Endodermal cell (in vitro differentiated cells): ENCODE data around the gene IL1B. TPM values are rescaled to one million over a fixed set of nuclear protein-coding genes. Genes with fewer than 3 reads are reported as not detected.
A peak's percentile ranks its signal among the peaks of the same experiment; 100 is the strongest.

Experiments used
- DNase-seq: peaks from one replicate; pipeline ENCODE4 v3.0.0-alpha.2; 2017
- H3K27ac ChIP-seq: 2 replicates; pipeline ENCODE4 v1.5.1; 2013; ENCODE audit warnings: mild to moderate bottlenecking, low read depth, low read length, moderate library complexity
- H3K27me3 ChIP-seq: 2 replicates; pipeline ENCODE4 v1.6.1; 2013; ENCODE audit warnings: mild to moderate bottlenecking, low read length, moderate library complexity; ENCODE audit not compliant: insufficient read depth, control insufficient read depth, poor library complexity, severe bottlenecking
- H3K36me3 ChIP-seq: 2 replicates; pipeline ENCODE4 v1.7.0; 2013; ENCODE audit warnings: mild to moderate bottlenecking, low read length, moderate library complexity; ENCODE audit not compliant: control insufficient read depth, insufficient read depth
- H3K4me1 ChIP-seq: one replicate; pipeline ENCODE4 v1.7.0; 2013; ENCODE audit warnings: low read length; ENCODE audit not compliant: control insufficient read depth, insufficient read depth
- H3K4me3 ChIP-seq: 2 replicates; pipeline ENCODE4 v1.5.1; 2013; ENCODE audit warnings: mild to moderate bottlenecking, low read length, moderate library complexity
- H3K9ac ChIP-seq: 2 replicates; pipeline ENCODE4 v1.6.1; 2013; ENCODE audit warnings: mild to moderate bottlenecking, low read length, moderate library complexity; ENCODE audit not compliant: poor library complexity, severe bottlenecking; ENCODE audit errors: extremely low read depth
- H3K9me3 ChIP-seq: 2 replicates; pipeline ENCODE4 v1.6.1; 2013; ENCODE audit warnings: mild to moderate bottlenecking, low read length, moderate library complexity; ENCODE audit not compliant: control insufficient read depth
- H3K27ac Mint-ChIP-seq: 2 replicates; pipeline ENCODE4 v1.8.0; 2020; ENCODE audit warnings: mixed read lengths
- H3K27me3 Mint-ChIP-seq: 2 replicates; pipeline ENCODE4 v1.8.0; 2021; ENCODE audit warnings: mild to moderate bottlenecking, mixed read lengths; ENCODE audit not compliant: insufficient read depth
- H3K36me3 Mint-ChIP-seq: 2 replicates; pipeline ENCODE4 v1.8.0; 2020; ENCODE audit warnings: low read depth, mixed read lengths
- H3K4me1 Mint-ChIP-seq: 2 replicates; pipeline ENCODE4 v1.8.0; 2020; ENCODE audit warnings: mixed read lengths
- H3K4me3 Mint-ChIP-seq: 2 replicates; pipeline ENCODE4 v1.8.0; 2020; ENCODE audit warnings: mild to moderate bottlenecking, moderate library complexity, mixed read lengths
- H3K9me3 Mint-ChIP-seq: 2 replicates; pipeline ENCODE4 v1.8.0; 2020; ENCODE audit warnings: mild to moderate bottlenecking, mixed read lengths
- WGBS, 2 experiments: methylation state at CpG; one replicate each; pipeline versions ENCODE4 v1.1.5 to v1.1.7; 2013; ENCODE audit warnings: missing lambda C conversion rate in 2 of 2, mixed read lengths in 1 of 2; ENCODE audit not compliant: insufficient coverage in 1 of 2, insufficient read length in 1 of 2; 5-methylcytosine and 5-hydroxymethylcytosine counted together
- total RNA-seq, 2 donors: library from RNA; stranded (reverse); fragmentation: NEBNext Ultra II Directional in 1 of 2; extraction: Animal tissue kit (Norgen Biotek cat#: 25700) in 1 of 2; gene quantifications; 2 replicates in 1 of 2; 3 replicates in 1 of 2; pipeline ENCODE4 v1.2.1, GENCODE V29; 2021
- TF ChIP-seq, protein P1 (sequence below): fragments of 200-600 bp; sonication (generic); conservative IDR thresholded peaks from 2 replicates; pipeline ENCODE4 v1.5.0; 2021; ENCODE audit warnings: antibody characterized with exemption, mild to moderate bottlenecking

Gene IL1B
- total RNA-seq, 2 donors from 2014 or later, result not detected

DNA sequence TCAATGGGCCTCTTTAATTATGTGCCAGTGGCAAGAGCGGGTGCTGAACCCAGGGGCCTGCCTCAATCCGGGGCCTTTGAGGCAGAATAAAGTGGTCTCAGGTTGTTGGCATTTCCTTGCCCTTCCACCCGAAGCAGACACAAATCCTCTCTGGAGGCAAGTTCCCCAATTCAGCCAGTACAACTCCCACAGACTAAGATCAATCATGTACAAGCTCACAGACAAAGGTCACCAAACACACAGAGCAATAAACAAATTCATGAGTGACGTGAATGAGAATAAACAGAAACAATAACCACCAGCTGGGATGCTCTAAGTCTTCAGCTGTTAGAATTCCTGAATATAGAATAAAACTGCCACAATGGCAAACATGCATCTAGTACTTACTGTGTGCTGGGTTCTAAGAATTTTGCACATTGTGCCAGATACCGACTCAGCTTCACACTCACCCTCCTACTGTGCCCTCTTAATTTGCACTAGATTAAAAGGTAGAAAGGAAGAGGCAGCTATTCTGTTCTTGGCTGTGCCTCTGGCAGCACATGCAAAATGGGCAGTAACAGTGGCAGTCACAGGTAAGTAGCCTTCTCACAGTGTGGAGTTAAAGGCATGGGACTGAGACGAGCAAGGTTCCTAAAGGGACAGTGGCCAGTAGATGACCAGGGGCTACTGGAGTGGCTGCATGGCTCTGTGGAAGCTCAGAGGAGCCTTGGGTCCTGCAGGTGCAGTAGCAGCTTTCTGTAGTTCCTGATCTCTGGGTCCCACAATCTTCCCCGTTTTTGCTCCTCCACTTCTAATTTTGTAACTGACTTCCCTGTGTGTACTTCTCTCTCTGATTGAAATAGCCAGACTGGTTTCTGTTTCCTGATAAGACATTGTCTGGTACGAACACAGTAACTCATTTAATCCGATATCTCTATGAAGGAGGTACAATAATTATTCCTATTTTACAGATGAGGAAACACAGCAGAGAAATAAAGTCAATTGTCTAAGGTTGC is 34.6 kb upstream of the IL1B start:
- Mint-ChIP-seq H3K36me3 (peaks cover 3% of the 10 kb centered on the region), H3K27ac (no peak overlapping the region), H3K4me1 (peaks cover 18% of the 10 kb centered on the region), H3K9me3 (peaks cover 21% of the 10 kb centered on the region), H3K27me3 (no peaks in the 10 kb centered on the region), H3K4me3 (no peak overlapping the region)
- Histone ChIP-seq H3K27ac (no peak overlapping the region), H3K9me3 (peaks cover 14% of the 10 kb centered on the region), H3K4me1 (no peaks in the 10 kb centered on the region), H3K4me3 (no peak overlapping the region), H3K9ac (no peak overlapping the region), H3K36me3 (no peaks in the 10 kb centered on the region), H3K27me3 (no peaks in the 10 kb centered on the region)
- WGBS, 2 experiments, result 80% methylated on average over 5 to 9 of the region's 9 CpGs
- no peak for DNase-seq
- TF ChIP-seq, protein P1, sequence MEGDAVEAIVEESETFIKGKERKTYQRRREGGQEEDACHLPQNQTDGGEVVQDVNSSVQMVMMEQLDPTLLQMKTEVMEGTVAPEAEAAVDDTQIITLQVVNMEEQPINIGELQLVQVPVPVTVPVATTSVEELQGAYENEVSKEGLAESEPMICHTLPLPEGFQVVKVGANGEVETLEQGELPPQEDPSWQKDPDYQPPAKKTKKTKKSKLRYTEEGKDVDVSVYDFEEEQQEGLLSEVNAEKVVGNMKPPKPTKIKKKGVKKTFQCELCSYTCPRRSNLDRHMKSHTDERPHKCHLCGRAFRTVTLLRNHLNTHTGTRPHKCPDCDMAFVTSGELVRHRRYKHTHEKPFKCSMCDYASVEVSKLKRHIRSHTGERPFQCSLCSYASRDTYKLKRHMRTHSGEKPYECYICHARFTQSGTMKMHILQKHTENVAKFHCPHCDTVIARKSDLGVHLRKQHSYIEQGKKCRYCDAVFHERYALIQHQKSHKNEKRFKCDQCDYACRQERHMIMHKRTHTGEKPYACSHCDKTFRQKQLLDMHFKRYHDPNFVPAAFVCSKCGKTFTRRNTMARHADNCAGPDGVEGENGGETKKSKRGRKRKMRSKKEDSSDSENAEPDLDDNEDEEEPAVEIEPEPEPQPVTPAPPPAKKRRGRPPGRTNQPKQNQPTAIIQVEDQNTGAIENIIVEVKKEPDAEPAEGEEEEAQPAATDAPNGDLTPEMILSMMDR, result no peak

DNA sequence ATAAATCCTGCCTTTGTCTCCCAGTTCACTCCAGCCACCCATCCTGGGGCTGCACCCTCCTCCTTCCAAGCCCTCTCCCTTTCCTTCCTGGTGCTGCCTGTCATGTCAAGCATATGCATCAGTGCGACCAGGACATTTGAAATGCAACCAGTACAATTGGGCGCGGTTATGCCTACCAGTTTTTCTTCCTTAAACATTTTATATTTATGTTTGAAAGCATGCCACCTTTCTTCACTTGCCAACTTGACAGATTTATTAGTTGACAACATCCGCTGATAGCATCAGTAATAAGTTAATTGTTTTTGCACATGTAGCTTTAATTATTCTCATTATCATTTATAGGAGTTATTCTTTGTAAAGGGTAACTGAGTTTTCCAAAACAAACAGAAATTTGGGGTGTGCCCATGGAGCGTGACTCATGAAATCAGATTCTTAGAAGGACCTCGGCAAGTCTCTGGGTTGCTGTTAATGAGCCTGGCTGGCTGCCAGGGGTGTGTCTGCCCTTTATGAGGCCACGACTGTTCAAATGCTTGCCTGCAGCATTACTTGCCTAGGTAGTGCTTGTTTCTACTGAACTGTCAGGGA is 32.8 kb upstream of the IL1B start:
- no peak overlapping the region for H3K9ac ChIP-seq
- no peak overlapping the region for H3K27ac ChIP-seq
- H3K27me3 ChIP-seq, result no peaks in the 10 kb centered on the region
- Mint-ChIP-seq H3K9me3 (peaks cover 39% of the 10 kb centered on the region), H3K4me3 (no peak overlapping the region), H3K27me3 (no peaks in the 10 kb centered on the region), H3K27ac (no peak overlapping the region), H3K4me1 (peaks cover 18% of the 10 kb centered on the region), H3K36me3 (peaks cover 7% of the 10 kb centered on the region)
- TF ChIP-seq, protein P1, result no peak
- H3K4me3 ChIP-seq, result no peak overlapping the region
- DNase-seq, result no peak
- H3K4me1 ChIP-seq, result no peaks in the 10 kb centered on the region
- no peaks in the 10 kb centered on the region for H3K36me3 ChIP-seq
- peaks cover 32% of the 10 kb centered on the region for H3K9me3 ChIP-seq
- 76 to 87% methylated on average over 3 to 6 of the region's 7 CpGs for WGBS, 2 experiments

DNA sequence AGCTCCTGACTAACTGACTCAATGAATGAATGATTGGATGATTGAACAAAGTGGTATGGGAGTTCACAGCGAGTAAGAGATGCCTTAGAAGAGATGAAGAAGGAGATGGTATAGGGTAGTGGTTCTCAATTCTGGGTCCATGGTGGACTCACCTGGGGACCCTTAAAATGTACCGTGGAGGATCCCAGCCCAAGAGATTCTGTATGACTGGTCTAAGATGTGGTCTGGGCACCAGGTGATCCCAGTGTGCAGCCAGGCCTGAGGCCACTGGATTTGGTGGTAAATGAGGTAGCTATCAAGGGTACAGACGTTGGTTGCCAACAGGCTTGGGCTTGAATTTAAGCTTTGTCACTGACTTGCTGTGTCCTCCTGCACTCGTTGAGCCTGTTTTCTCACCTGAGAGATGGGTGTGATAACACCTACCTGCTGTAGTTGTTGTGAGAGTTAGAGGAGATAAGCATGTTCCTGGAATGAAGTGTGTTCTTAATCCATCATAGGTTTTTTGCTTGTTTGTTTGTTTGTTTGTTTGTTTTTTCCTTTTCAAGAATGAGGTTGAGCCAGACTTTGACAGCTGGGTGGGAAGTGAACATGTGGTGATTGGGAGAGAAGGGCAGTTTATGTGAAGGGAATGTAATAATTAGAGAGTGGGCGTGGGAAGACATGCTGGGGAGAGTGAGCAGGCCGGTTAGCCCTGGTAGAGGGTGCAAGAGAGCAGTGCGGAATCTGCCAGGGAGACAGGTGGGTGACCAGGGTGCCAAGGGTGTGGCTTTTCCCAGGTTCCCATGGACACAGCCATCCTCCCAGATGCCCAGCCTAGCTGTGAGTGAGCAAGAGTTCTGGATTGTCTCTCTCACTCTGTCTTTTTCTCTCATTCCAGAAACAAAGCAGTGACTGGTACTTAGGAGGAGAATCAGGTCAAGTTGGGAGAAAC is 31.4 kb upstream of the IL1B start:
- H3K4me3 Mint-ChIP-seq, result no peak overlapping the region
- DNase-seq, result no peak
- H3K27me3 Mint-ChIP-seq, result no peaks in the 10 kb centered on the region
- Histone ChIP-seq H3K4me3 (peak overlapping the region; percentile 32), H3K27me3 (no peaks in the 10 kb centered on the region), H3K36me3 (no peaks in the 10 kb centered on the region), H3K27ac (no peak overlapping the region), H3K4me1 (no peaks in the 10 kb centered on the region), H3K9me3 (peaks cover 42% of the 10 kb centered on the region), H3K9ac (no peak overlapping the region)
- 88 to 89% methylated on average over 4 to 7 of the region's 7 CpGs for WGBS, 2 experiments
- peaks cover 18% of the 10 kb centered on the region for H3K4me1 Mint-ChIP-seq
- no peak overlapping the region for H3K27ac Mint-ChIP-seq
- peaks cover 7% of the 10 kb centered on the region for H3K36me3 Mint-ChIP-seq
- peaks cover 51% of the 10 kb centered on the region for H3K9me3 Mint-ChIP-seq
- TF ChIP-seq, protein P1, result no peak
